GDM1 (cell line): Measurements from ENCODE around the gene C1QL3.
A peak's percentile ranks its signal among the peaks of the same experiment; 100 is the strongest.

Experiments
- DNase-seq: peaks from one replicate; lab custom pipeline; 2025; lab: John Stamatoyannopoulos, UW

The C1QL3 gene

DNA sequence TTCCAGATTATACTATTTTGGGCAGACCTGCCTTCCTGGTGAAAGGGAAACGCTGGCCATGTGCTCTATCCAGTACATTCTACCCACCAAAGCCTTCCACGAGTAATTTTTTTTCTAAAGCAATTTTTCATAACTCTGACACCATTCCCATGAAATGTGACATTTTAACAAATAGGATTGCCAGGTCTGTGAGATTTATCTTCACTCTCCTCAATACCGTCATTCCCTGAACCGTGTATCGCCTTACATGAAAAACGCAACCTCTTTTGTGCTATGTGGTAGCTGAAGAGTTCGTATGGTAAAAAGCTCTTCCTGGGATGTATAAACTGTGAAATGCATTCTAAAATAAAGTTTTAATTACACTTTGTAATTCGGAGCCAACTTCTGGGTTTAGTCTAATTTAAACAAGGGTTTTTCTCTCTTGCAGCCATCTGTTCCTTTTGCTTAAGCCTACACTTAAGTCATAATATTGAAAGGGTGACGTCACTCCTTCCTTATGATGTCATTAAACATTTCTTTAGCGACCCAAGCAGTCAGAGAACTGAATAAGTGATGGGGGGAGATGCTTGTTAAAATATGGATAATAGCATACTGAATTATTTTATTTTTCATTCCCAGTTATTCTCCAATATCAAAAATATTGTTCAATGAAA, 27.7 kb downstream of the C1QL3 start:
- DNase-seq = no peak

DNA sequence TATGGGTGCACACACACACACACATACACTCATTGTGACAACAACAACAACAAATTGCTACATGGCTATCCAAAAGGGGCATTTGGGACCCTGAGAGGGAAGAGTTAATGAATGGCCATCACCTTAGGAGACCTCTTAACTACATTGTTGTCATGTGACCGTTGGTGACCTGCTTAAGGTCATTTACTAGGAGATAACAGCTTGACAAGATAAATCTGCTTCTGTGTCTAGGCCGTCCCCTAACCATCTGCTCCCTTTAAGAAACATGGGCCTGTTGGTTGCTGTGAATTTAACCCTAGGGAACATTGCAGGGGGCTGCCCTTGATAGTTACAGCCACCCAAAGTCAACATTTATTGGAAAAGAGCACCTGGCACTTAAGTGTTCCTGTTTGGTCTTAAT, 29.7 kb downstream of the C1QL3 start:
- DNase-seq = no peak

DNA sequence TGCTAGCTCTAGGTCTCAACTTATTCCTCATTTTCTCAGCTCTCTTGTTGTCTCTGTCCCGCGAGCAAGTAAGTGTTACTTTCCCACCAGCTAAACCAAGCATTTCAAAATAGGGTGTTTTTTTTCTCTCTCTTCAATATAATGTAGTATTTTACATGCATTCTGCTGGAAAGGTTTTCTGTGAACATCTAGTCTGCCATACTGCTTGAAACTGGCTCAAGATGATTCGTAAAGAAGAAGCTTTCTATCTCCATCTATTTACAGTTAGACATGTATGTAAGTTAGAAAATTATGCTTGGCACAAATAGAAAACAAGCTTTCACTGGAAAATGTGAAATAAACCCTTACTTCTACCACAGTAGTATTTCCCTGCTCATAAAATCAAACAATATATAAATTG, 31.2 kb downstream of the C1QL3 start:
- DNase-seq = no peak

DNA sequence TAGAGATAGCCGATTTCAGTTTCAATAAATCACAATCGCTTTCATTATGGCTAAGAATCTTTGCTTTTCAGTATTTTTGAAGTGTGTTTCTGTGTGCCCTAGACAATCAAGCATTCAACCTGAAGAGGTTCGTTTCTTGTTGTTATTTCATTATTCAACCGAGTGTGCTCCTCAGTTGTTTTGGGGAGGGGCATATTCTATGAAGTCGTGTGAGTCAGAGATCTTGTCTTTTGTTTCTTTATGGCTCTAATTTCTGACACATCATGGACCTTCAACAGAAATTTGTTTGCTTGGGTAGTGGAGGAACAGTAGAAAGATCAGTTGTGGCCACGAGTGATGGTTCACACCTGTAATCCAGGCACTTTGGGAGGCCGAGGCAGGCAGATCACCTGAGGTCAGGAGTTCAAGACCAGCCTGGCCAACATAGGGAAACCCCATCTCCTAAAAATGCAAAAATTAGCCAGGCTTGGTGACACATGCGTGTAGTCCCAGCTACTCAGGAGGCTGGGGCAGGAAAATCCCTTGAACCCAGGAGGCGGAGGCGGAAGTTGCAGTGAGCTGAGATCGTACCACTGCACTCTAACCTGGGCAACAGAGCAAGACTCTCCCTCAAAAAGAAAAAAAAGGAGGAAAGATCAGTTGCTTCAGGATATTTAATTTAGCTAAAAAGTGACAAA, 38.3 kb downstream of the C1QL3 start:
- DNase-seq = no peak

DNA sequence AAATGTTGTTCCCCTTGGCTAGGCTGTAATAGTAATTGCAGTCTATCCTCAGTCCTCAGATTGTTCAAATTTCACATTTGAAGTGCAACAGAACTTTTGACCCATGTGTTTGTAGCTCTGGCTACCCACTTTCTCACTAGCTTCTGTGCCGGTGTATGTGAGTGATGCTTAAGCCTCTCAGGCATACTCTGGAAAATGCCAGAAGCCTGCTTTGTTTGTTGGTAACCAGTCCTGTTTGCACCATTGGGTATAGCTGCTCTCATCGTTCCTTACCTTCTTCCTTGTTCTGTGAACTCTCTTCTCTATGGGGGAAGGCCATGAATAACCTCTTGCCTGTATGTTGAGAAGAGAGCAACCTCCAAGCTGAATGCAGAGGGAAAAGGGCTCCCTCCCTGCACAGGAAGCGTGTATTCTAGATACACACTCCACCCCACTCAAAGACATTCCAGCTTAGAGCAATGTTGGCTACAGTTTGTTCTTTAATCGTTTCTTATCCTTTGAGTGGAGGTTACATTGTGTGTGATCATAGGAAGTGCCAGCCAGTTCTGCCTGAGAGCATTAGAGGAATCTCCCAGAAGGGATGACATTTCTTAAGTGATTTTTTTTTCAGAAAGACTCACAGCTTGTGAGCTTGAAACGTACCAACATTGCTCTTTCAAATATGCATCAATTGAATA, 40.5 kb downstream of the C1QL3 start:
- DNase-seq = no peak

DNA sequence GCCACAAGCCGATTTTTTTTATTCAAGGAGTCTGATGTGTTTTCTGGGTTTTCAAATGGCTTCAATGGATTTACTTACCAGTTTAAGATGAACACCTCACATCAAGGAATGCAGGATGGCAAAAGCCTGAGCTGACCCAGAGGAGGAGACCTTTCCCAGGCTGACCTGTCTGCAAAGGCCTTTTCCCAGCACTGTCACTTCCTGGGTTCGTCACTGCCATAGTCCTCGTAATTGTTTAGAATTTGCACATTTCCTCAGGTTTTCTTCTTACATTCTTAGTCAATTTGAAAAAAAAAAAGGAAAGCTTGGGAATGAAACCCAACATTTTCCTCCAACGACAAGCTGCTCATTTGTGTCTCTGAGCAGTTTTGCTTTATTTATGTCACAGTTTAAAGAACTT, 42.9 kb downstream of the C1QL3 start:
- DNase-seq = no peak

DNA sequence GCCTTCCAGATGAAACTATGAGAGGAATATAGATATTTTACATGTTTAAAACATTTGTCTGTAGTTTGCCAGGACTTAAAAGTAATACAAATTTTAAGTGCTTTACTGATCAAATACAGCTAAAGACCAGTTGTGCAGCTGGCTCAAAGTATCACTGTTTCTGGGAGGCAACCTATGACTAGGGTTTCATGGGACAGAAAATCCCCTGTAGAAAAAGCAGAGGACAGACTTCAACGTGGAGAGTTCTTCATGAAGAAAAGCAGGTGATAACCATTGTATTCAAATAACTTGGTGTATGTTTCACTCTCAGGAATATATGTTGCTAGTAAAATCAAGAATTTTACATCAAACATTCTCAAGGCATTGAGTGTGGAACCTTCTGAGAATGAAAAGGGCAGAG, 43.9 kb downstream of the C1QL3 start:
- DNase-seq = no peak

DNA sequence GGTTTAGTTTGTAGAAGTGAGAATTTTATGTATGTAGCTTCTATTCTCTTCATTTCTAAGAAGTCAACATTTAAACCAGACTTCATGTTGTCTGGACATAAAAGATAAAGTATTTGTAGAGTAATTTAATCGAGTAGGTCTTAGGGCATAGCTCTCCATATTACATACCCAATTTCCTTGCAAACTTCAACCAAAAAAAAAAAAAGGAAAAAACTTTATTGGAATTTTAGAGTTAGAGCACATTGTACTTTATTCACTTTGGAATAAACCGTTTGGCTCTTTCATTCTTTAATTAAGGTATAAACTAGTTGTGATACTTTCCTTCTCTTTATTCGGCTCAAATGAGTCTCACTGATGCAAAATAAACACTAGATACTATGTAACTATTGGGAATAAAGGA, 48.9 kb downstream of the C1QL3 start:
- DNase-seq = no peak

DNA sequence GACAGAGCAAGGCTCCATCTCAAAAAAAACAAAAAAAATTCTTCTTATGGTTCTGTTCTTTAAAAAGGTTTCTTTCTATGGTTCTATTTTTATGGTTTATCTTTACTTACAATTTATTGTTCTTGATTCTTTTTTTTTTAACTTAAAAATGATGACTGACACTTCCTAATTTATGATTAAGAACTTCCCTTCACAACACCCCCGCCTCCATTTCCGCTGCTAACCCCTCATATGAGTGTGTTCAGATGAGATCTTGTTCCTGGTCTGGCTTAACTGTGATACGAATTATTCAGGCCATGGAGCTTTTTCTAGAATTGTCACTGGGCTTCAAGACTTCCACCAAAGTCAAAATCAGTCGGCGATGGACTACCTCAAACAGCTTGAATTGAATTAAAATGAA, 50.9 kb downstream of the C1QL3 start:
- DNase-seq = peak; percentile 58

DNA sequence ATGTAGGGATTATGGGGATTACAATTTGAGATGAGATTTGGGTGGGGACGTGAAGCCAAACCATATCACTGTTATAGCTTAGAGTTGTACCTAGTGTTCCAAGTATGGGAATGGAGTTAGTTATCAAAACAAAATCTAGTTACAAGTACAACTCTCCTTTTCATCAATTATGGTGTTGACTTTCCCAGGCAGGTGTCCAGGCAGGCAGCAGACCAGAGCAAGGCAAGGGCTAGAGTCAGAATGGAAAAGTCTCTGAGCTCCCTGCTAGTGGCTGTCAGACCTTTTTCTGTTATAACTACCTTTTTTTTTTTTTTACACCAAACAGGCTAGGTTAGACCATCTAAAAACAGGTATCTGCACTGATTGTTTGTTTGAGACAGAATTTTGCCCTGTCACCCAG, 55.7 kb downstream of the C1QL3 start:
- DNase-seq = no peak
